H9 (cell line): ENCODE measurements around the gene NR1I2. TPM values are rescaled to one million over a fixed set of nuclear protein-coding genes. Genes with fewer than 3 reads are reported as not detected.

Experiments
- DNase-seq: peaks from one replicate; pipeline ENCODE4 v3.0.0-alpha.2; 2017
- H2AFZ ChIP-seq: one replicate; pipeline ENCODE4 v1.6.1; 2013; ENCODE audit warnings: mild to moderate bottlenecking, low read length, control low read depth, moderate library complexity
- H2AK5ac ChIP-seq: 2 replicates; pipeline ENCODE4 v1.6.1; 2013; ENCODE audit warnings: low read length, control low read depth, mixed read lengths; ENCODE audit not compliant: insufficient read length
- H2BK120ac ChIP-seq: one replicate; pipeline ENCODE4 v1.6.1; 2013; ENCODE audit warnings: low read depth, mild to moderate bottlenecking, low read length, control low read depth, inconsistent platforms; ENCODE audit not compliant: poor library complexity, severe bottlenecking
- H2BK12ac ChIP-seq: 2 replicates; pipeline ENCODE4 v1.6.1; 2013; ENCODE audit warnings: low read length, control low read depth, mixed read lengths, low read depth; ENCODE audit not compliant: insufficient read length
- H2BK15ac ChIP-seq: 2 replicates; pipeline ENCODE4 v1.6.1; 2013; ENCODE audit warnings: low read depth, low read length, control low read depth
- H2BK20ac ChIP-seq: one replicate; pipeline ENCODE4 v1.6.1; 2013; ENCODE audit warnings: low read depth, mild to moderate bottlenecking, low read length, control low read depth, inconsistent platforms; ENCODE audit not compliant: poor library complexity, severe bottlenecking
- H2BK5ac ChIP-seq: 2 replicates; pipeline ENCODE4 v1.6.1; 2013; ENCODE audit warnings: low read length, control low read depth, mixed read lengths; ENCODE audit not compliant: insufficient read length
- H3K14ac ChIP-seq: 2 replicates; pipeline ENCODE4 v1.6.1; 2013; ENCODE audit warnings: low read length, control low read depth; ENCODE audit not compliant: insufficient read depth
- H3K18ac ChIP-seq: 2 replicates; pipeline ENCODE4 v1.6.1; 2013; ENCODE audit warnings: low read depth, mild to moderate bottlenecking, mixed read lengths, low read length, control low read depth; ENCODE audit not compliant: insufficient read length
- H3K23ac ChIP-seq: 2 replicates; pipeline ENCODE4 v1.6.1; 2013; ENCODE audit warnings: low read length, control low read depth, mixed read lengths, low read depth; ENCODE audit not compliant: insufficient read length
- H3K23me2 ChIP-seq: 2 replicates; pipeline ENCODE4 v1.6.1; 2013; ENCODE audit warnings: low read depth, mild to moderate bottlenecking, mixed read lengths, low read length, control low read depth; ENCODE audit not compliant: insufficient read length, poor library complexity, severe bottlenecking
- H3K27ac ChIP-seq: 2 replicates; pipeline ENCODE4 v1.5.1; 2013; ENCODE audit warnings: low read length, control low read depth, mixed read lengths, low read depth; ENCODE audit not compliant: insufficient read length
- H3K27me3 ChIP-seq: 2 replicates; pipeline ENCODE4 v1.6.1; 2013; ENCODE audit warnings: low read length, control low read depth, inconsistent platforms; ENCODE audit not compliant: insufficient read depth
- H3K4ac ChIP-seq: 2 replicates; pipeline ENCODE4 v1.6.1; 2013; ENCODE audit warnings: low read depth, mild to moderate bottlenecking, control low read depth, inconsistent platforms, low read length, moderate library complexity
- H3K4me1 ChIP-seq: 2 replicates; pipeline ENCODE4 v1.6.1; 2013; ENCODE audit warnings: low read length, control low read depth, inconsistent platforms; ENCODE audit not compliant: insufficient read depth
- H3K4me2 ChIP-seq: 2 replicates; pipeline ENCODE4 v1.6.1; 2013; ENCODE audit warnings: low read length, control low read depth, mixed read lengths; ENCODE audit not compliant: insufficient read length, insufficient read depth
- H3K56ac ChIP-seq: 2 replicates; pipeline ENCODE4 v1.6.1; 2013; ENCODE audit warnings: low read depth, mild to moderate bottlenecking, mixed read lengths, low read length, control low read depth; ENCODE audit not compliant: insufficient read length
- H3K79me1 ChIP-seq: 2 replicates; pipeline ENCODE4 v1.6.1; 2013; ENCODE audit warnings: low read depth, mild to moderate bottlenecking, moderate library complexity, low read length, control low read depth, inconsistent platforms; ENCODE audit not compliant: insufficient read depth, poor library complexity, severe bottlenecking
- H3K79me2 ChIP-seq: 2 replicates; pipeline ENCODE4 v1.6.1; 2013; ENCODE audit warnings: low read length, control low read depth, inconsistent platforms; ENCODE audit not compliant: insufficient read depth
- H3K9ac ChIP-seq: 2 replicates; pipeline ENCODE4 v1.6.1; 2013; ENCODE audit warnings: low read length, control low read depth, mixed read lengths; ENCODE audit not compliant: insufficient read length; ENCODE audit errors: extremely low read depth
- H3K9me3 ChIP-seq: one replicate; pipeline ENCODE4 v1.6.1; 2013; ENCODE audit warnings: low read depth, low read length, inconsistent platforms; ENCODE audit not compliant: control insufficient read depth
- H3T11ph ChIP-seq: one replicate; pipeline ENCODE4 v1.6.1; 2013; ENCODE audit warnings: mild to moderate bottlenecking, low read length, control low read depth, inconsistent platforms
- H4K20me1 ChIP-seq: one replicate; pipeline ENCODE4 v1.6.1; 2013; ENCODE audit not compliant: control insufficient read depth, insufficient read length, insufficient read depth
- H4K5ac ChIP-seq: 2 replicates; pipeline ENCODE4 v1.6.1; 2013; ENCODE audit warnings: low read depth, mild to moderate bottlenecking, mixed read lengths, low read length, control low read depth; ENCODE audit not compliant: insufficient read length
- H4K8ac ChIP-seq: replicated peaks from 2 replicates; pipeline ENCODE4 v1.6.1; 2013; ENCODE audit warnings: low read length, control low read depth, mixed read lengths, low read depth; ENCODE audit not compliant: insufficient read length
- H4K91ac ChIP-seq: 2 replicates; pipeline ENCODE4 v1.6.1; 2013; ENCODE audit warnings: low read depth, mild to moderate bottlenecking, moderate library complexity, mixed read lengths, low read length, control low read depth; ENCODE audit not compliant: insufficient read length
- H3K27ac Mint-ChIP-seq, 3 experiments: 2 replicates in 2 of 3; 3 replicates in 1 of 3; pipeline ENCODE4 v1.8.0; 2020 to 2021; ENCODE audit warnings: mixed read lengths in 3 of 3, mild to moderate bottlenecking in 1 of 3, moderate library complexity in 1 of 3
- H3K27me3 Mint-ChIP-seq: 2 replicates; pipeline ENCODE4 v1.8.0; 2021; ENCODE audit warnings: low read depth, mild to moderate bottlenecking, moderate library complexity, mixed read lengths
- H3K36me3 Mint-ChIP-seq, 3 experiments: 2 replicates in 2 of 3; 3 replicates in 1 of 3; pipeline ENCODE4 v1.8.0; 2020 to 2021; ENCODE audit warnings: low read depth in 3 of 3, mixed read lengths in 3 of 3; ENCODE audit not compliant: insufficient read depth in 1 of 3
- H3K4me1 Mint-ChIP-seq, 2 experiments: 2 replicates each; pipeline ENCODE4 v1.8.0; 2020; ENCODE audit warnings: mixed read lengths in 2 of 2
- H3K4me3 Mint-ChIP-seq, 2 experiments: 2 replicates in 1 of 2; 3 replicates in 1 of 2; pipeline ENCODE4 v1.8.0; 2020 to 2021; ENCODE audit warnings: mild to moderate bottlenecking in 2 of 2, mixed read lengths in 2 of 2, moderate library complexity in 1 of 2
- H3K9me3 Mint-ChIP-seq, 2 experiments: 2 replicates in 1 of 2; 3 replicates in 1 of 2; pipeline ENCODE4 v1.8.0; 2020; ENCODE audit warnings: mild to moderate bottlenecking in 2 of 2, mixed read lengths in 2 of 2, moderate library complexity in 1 of 2
- WGBS: extraction: QIAGEN DNeasy Blood & Tissue Kit; methylation state at CpG from one replicate; pipeline ENCODE4 v1.1.7; 2013; ENCODE audit warnings: missing lambda C conversion rate, low lambda C conversion rate, mixed read lengths; ENCODE audit not compliant: insufficient read length; ENCODE audit errors: extremely low coverage; 5-methylcytosine and 5-hydroxymethylcytosine counted together
- total RNA-seq: library from RNA; stranded (reverse); gene quantifications from 2 replicates; pipeline ENCODE4 v1.2.1, GENCODE V29; 2021
- TF ChIP-seq, protein P1 (sequence below): fragments of 200-600 bp; sonication (generic); conservative IDR thresholded peaks from 3 replicates; pipeline ENCODE4 v1.8.0; 2021; ENCODE audit warnings: antibody characterized with exemption, mild to moderate bottlenecking

The NR1I2 gene
- total RNA-seq, 1 experiment from 2014 or later = not detected

DNA sequence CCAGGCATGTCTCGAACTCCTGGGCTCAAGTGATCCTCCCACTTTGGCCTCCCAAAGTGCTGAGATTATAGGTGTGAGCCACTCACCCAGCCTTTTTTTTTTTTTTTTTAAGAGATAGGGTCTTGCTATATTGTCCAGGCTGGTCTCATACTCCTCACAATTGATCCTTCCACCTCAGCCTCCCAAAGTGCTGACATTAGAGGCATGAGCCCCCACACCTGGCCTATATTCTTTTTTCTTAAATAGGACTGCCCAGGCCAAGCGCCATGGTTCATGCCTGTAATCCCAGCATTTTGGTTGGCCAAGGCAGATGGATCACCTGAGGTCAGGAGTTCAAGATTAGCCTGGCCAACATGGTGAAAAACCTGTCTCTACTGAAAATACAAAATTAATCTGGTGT, 12.5 kb downstream of the NR1I2 start:
- Histone ChIP-seq H3K14ac (no peak overlapping the region), H3K79me1 (no peaks in the 10 kb centered on the region), H2AK5ac (no peak overlapping the region), H2BK20ac (no peak overlapping the region), H3T11ph (no peak overlapping the region), H3K18ac (no peak overlapping the region), H2BK120ac (no peak overlapping the region), H3K4ac (no peak overlapping the region), H3K9me3 (no peaks in the 10 kb centered on the region), H4K91ac (no peak overlapping the region), H2BK5ac (no peak overlapping the region), H3K23me2 (no peaks in the 10 kb centered on the region), H3K4me1 (peaks cover 3% of the 10 kb centered on the region; the same call in 1 of the 2 replicates), H3K9ac (no peak overlapping the region), H3K56ac (no peak overlapping the region), H3K27me3 (no peaks in the 10 kb centered on the region), H4K8ac (no peak overlapping the region), H3K27ac (no peak overlapping the region), H2BK12ac (no peak overlapping the region), H2AFZ (no peak overlapping the region), H4K20me1 (no peaks in the 10 kb centered on the region), H3K79me2 (no peaks in the 10 kb centered on the region), H2BK15ac (no peak overlapping the region), H4K5ac (no peak overlapping the region), H3K23ac (no peak overlapping the region), H3K4me2 (no peak overlapping the region)
- Mint-ChIP-seq H3K36me3 (no peaks in the 10 kb centered on the region; a peak in 1 of 7 replicates), H3K27ac (no peak overlapping the region), H3K9me3 (no peaks in the 10 kb centered on the region; a peak in 1 of 5 replicates), H3K27me3 (no peaks in the 10 kb centered on the region), H3K4me1 (peaks cover 14 to 19% of the 10 kb centered on the region in 2 experiments), H3K4me3 (no peak overlapping the region)
- DNase-seq = no peak
- TF ChIP-seq, protein P1, sequence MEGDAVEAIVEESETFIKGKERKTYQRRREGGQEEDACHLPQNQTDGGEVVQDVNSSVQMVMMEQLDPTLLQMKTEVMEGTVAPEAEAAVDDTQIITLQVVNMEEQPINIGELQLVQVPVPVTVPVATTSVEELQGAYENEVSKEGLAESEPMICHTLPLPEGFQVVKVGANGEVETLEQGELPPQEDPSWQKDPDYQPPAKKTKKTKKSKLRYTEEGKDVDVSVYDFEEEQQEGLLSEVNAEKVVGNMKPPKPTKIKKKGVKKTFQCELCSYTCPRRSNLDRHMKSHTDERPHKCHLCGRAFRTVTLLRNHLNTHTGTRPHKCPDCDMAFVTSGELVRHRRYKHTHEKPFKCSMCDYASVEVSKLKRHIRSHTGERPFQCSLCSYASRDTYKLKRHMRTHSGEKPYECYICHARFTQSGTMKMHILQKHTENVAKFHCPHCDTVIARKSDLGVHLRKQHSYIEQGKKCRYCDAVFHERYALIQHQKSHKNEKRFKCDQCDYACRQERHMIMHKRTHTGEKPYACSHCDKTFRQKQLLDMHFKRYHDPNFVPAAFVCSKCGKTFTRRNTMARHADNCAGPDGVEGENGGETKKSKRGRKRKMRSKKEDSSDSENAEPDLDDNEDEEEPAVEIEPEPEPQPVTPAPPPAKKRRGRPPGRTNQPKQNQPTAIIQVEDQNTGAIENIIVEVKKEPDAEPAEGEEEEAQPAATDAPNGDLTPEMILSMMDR = no peak
- no CpG with 5 or more reads among the region's 2 CpGs for whole genome bisulfite sequencing
